NCI-H510A treated with DMSO at 0.1 percent for 48 hours (cell line): Measurements from ENCODE around the gene UGT1A6.
"Not testable (repeated sequence)": the region's sequence is repeated elsewhere in the genome, so short reads cannot be mapped to it uniquely, and the experiment has no call there.

ENCODE experiments used
- DNase-seq: peaks from one replicate; lab custom pipeline; 2025; lab: John Stamatoyannopoulos, UW

UGT1A6 gene

DNA sequence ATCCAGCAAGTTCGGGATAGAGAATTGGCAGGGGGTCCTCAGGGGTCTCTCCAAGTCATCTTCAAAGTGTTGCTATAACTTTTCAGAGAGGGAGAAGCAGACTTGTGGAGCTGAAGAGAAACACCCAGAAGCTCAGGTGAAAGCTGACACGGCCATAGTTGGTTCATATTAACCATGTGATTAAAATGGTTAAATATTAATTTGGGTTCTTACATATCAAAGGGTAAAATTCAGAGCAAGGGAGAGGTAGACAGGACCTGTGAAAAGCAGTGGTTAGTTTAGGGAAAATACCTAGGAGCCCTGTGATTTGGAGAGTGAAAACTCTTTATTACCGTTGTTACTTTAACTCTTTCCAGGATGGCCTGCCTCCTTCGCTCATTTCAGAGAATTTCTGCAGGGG, at the start of gene UGT1A6:
TSS of gene UGT1A6 (plus strand) at position 243 of the 400 bp plus-strand sequence. CDS start at position 358, 115 bp downstream.
- DNase-seq = no peak

DNA sequence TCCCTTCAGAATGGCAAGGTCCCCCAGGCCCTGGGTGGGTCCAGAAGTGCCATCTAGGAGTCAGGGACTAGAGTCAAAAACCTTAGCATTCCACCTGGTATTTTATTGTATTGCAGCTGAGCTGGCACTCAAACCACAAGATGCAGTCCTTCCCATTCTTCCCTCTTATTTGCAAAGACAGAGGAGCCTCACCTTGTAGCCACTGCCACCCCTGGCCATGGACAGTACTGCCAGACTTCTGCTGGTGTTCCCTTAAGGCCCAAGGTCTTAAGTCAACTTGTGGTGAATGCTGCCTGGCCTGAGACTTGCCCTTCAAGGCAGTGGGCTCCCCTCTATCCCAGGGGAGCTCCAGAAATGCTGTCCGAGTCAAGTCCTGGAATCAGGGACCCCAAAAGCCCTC, 49.6 kb upstream of the UGT1A6 start:
- no peak for DNase-seq

DNA sequence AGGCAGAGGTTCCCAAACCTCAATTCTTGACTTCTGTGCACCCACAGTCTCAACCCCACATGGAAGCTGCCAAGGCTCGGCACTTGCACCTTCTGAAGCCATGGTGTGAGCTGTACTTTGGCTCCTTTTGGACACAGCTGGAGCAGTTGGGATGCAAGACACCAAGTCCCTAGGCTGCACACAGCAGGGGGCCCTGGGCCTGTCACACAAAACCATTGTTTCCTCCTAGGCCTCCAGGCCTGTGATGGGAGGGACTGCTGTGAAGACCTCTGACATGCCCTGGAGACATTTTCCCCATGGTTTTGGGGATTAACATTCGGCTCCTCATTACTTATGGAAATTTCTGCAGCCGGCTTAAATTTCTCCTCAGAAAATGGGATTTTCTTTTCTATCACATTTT, 46.7 kb upstream of the UGT1A6 start:
- DNase-seq = not testable (repeated sequence)

DNA sequence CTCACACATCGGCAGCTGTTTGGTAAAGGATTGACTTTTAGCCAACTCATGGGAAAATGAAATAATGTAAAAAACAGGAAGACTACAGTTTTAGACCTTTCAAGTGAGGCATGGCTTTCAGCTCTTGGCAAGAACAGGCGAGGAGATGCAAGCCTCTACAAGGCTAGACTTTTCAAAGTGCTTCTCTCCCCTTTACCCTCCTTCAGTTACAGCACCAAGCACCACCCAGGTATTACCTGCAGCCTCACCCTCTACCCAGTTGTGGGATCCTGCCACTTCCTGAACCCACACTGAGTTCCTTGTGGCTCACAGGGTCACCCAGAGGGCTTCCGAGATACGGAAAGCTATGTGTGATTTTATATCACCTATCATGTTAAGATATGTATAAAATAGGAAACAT, 41.7 kb upstream of the UGT1A6 start:
- no peak for DNase-seq

DNA sequence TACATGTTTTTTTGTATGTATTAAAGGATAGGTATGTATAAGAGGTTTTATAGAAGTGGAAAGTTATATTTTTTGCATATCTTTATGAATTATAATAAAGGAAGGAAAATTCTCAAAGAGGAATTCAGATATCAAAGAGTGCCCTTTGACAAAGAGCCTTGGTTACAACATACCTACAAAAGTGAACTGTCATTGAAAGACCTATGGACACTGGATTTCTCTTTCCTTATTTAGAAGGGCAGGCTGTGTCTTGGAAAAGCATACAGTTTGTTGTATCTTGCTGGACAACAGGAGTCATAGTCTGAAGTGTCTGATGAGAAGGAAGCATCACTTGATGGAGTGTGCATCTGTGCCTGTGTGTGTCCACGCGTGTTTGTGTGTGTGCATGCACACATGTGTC, 41.3 kb upstream of the UGT1A6 start:
- no peak for DNase-seq

DNA sequence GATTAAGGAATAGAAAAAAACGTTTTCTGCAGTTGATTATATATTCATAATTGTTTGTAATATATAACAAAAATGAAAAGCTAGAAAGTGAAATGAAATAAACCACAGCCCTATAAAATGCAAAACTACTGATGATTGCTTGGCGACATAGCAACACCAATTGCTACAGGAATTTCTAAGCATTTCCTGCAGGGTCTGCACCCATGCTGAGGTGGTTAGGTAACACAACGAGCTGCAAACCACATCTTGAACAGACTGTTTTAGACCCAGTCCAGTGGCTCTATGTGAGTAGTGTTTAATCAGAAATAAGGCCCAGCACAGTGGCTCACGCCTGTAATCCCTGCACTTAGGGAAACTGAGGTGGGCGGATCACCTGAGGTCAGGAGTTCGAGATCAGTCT, 38.2 kb upstream of the UGT1A6 start:
- no peak for DNase-seq

DNA sequence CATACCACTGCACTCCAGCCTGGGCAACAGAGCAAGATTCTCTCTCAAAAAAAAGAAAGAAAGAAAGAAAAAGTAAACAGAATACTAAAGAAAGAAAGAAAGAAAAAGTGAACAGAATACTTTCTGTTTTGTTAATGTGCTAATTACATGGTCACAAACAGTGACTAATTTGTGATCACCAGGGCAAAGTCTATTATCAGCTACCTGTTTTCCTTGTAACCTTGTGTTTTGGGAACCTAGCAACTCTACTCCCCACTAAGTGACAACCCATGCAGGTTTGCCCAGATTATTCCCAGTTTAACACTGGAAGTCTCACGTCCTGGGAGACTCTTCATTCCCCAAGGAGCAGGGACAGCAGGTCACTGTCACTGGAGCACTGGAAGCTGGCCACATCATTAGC, 37.6 kb upstream of the UGT1A6 start:
- DNase-seq = no peak

DNA sequence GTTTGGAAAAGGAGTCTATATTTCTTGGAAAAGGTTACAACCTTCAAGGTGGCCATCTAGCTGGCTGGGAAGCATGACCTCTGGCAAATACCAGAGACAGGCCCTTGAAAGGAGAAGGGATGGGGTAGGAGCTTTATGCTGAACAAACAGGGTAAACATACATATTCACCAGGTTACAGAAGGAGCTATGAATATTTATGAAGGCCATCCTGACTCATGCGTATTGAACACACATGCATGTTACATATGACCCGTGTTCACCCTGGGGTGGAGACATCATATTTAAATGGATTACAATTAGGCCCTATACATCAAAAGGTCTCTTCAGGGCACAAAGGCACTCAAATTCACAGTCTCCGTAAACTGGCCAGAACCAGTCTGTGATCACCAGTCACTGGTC, 36.7 kb upstream of the UGT1A6 start:
- not testable (repeated sequence) for DNase-seq

DNA sequence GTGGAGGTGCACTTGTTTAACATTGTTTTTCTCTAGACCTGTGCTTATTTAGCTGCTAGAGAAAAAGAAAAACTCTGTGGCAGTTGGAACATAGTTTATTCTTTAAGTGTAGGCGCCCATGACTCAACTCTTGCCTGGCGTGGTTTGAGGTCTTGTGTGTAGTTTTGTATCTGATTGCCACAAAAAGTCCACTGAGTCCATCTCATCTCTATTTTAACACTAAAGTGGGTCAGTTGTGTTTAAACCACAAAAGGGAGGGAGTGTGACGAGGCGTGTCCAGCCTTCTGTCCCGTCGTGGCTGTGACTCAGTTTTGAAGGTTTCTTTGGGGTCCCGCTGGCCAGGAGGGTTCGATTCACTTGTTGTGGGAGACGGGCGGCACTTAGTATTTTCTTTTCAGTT, 36.2 kb upstream of the UGT1A6 start:
- DNase-seq = no peak

DNA sequence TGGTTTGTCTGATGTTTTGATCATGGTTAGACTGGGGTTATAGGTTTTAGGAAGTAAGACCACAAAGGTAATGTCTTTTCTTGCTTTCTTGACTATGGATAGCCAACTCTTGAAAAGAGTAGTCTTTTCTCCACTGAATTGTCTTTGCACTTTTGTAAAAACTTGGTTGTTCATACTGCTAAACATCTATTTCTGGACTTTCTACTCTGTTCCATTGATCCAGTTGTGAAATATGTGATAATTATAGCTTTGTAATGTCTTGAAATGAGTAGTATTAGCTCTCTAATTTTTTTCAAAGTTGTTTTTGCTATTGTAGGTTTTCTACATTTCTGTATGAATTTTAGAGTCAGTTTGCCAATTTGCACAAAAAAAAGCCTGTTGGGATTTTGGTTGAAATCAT, 34.1 kb upstream of the UGT1A6 start:
- no peak for DNase-seq

DNA sequence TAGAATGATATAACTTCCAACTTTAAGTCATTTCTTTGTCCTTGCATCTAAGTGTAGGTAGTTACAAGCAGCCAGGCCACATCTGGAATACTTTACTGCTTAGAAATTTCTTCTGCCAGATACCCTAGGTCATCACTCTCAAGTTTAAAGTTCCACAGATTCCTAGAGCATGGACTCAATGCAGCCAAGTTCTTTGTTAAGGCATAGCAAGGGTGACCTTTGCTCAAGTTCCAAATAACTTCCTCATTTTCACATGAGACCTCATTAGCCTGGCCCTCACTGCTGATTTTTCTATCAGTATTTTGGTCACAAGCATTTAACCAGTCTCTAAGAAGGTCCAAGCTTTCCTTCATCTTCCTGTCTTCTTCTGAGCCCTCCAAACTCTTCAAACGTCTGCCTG, 28.8 kb upstream of the UGT1A6 start:
- DNase-seq = no peak

DNA sequence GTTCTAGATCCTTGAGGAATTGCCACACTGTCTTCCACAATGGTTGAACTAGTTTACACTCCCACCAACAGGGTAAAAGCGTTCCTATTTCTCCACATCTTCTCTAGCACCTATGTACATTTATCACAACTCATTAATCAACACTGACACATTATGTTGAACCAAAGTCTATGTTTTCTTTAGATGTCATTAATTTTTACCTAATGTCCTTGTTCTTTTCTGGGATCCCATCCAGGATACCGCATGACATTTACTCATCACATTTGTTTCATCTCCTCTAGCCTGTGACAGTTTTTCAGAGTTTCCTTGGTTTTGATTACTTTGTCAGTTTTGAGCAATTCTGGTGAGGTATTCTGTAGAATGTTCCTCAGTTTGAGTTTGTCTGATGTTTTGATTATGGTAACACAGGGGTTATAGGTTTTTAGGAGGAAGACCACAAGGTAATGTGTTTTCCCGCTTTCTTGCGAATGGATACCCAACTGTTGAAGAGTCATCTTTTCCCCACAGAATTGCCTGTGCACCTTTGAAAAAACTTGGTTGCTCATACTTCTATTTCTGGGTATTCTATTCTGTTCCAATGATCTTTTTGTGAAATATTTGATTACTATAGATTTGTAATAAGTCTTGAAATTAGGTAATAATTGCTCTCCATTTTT, 24.0 kb upstream of the UGT1A6 start:
- no peak for DNase-seq

DNA sequence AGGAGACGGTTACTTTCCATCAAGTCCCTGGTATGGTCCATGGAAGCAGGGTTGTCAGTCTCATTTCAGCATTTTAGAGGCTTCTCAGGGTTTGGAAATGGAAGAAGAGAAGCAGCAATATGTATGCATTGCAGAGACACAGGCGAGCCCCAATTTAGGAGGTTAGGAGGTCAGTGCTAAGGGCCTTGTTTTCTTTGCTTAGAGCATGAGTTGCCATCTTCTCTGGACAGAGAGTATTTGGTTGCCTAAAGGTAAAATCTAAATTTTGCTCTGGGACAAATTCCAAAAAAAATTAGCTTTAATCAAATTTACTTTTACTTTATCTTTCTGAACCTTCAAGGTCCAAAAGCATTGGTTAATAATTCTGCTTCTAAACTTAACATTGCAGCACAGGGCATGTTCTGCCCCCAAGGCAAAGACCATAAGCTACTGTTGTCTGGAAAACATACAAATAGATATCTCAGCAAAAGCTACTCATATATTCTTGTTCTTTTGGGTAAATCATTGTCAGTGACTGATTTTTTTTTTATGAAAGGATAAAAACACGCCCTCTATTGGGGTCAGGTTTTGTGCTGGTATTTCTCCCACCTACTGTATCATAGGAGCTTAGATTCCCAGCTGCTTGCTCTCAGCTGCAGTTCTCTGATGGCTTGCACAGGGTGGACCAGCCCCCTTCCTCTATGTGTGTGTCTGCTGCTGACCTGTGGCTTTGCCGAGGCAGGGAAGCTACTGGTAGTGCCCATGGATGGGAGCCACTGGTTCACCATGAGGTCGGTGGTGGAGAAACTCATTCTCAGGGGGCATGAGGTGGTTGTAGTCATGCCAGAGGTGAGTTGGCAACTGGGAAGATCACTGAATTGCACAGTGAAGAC, 21.2 kb upstream of the UGT1A6 start, which contains the start of gene UGT1A9:
TSS of gene UGT1A9 (plus strand) at position 609 of the 872 bp plus-strand sequence. CDS start at position 646, 37 bp downstream.
- no peak for DNase-seq

DNA sequence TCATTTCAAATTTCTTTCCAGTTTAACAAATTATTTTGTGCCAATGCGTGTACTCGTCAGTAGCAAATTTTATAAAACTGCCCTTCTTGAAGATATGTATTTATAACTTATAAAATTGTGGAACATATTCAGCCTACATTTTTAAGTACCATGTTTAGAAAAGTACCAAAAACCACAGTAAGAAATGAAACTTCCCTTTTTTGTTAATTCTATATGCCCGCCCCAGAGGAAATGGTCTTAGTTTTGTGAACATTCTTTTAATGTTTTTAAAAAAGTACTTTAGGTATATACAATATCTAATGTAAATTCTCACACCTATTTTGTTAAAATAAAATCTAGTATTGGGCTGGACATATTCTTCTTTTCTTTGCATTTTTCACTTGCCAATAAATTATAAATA, 19.8 kb upstream of the UGT1A6 start:
- DNase-seq = no peak

DNA sequence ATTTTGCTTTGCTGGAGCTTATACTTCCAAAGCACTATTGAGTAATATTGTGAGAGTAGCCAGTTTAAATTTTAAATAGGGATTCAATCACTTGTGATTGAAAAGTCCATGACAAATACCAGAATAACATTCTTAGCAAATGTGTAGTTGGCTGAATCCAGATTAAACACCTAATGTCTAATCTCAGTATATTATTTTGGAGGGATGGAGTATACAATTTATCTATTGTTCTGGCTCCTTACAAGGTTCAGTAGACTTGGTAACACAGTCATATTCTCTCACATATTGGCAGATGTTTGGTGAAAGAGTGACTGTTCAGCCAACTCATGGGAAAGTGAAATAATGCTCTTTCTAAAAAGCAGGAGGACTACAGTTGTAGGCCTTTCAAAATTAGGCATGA, 18.8 kb upstream of the UGT1A6 start:
- DNase-seq = no peak

DNA sequence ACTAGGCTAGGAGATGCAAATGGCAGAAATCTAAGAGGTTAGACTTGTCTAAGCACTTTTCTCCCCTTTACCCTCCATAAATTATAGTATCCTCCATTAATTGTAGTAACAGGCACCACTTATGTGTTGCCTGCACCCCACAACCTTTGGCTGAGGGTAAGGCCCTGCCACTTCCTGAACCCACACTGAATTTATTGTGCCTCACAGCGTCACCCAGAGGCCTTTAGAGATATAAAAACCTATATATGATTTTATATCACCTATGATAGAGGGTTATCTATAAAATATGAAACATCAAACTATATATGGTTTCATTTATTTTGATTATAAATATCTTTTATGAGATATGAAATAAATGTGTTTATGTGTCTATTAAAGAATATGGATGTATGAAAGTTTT, 18.4 kb upstream of the UGT1A6 start:
- DNase-seq = no peak

DNA sequence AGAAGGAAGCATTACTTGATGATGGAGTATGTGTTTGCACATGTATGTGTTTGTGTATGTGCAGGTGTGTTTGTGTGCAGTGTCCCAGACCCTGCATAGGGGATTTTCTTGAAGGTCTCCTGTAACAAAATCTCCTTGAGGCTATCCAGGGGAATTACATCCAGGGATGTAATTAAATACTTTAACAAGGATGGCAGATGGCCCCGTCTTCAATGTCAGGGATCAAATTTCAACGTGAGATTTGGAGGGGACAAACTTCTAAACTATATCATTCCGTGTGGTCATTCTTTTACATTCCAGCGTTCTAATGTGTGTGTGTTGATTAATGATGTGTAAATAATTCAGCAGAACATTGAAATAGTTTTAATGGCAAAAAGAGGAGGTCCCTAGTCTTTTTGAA, 17.7 kb upstream of the UGT1A6 start:
- DNase-seq = peak; percentile 10

DNA sequence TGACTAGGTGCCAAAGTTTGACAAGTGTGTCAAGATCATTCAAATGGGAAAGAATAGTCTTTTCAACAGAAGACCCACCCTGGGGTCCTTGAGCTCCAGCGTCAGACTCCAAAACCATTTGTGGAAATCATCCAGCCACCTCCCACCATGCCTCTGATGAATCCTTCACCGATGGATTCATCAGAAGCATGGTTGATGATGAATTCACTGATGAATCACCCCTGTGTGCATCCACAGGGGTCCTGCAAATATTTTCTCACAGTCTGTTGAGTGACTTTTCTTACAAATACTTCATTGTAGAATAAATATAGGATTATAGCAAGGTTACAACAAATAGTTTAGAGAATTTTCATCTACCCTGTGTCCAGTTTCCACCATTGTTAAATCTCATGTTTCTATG, 16.6 kb upstream of the UGT1A6 start:
- DNase-seq = no peak

DNA sequence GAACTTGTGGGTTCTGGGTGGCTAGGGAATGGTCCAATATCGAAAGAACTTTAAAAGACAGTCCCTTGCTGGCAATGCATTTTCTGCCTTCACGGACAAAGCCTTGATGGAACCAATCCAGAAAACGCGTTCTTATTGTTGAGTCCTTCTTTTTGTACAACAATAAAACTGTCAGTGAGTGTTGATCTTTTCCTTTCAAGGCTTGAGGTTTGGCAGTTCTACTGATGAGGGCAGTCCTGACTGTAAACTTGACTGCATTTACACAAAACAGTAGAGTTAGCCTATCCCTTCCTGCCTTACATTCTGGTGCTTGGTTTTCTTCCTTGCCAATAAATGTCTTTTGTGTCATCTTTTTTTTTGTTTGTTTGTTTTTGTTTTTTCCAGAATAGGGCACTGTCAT, 13.5 kb upstream of the UGT1A6 start:
- DNase-seq = no peak

DNA sequence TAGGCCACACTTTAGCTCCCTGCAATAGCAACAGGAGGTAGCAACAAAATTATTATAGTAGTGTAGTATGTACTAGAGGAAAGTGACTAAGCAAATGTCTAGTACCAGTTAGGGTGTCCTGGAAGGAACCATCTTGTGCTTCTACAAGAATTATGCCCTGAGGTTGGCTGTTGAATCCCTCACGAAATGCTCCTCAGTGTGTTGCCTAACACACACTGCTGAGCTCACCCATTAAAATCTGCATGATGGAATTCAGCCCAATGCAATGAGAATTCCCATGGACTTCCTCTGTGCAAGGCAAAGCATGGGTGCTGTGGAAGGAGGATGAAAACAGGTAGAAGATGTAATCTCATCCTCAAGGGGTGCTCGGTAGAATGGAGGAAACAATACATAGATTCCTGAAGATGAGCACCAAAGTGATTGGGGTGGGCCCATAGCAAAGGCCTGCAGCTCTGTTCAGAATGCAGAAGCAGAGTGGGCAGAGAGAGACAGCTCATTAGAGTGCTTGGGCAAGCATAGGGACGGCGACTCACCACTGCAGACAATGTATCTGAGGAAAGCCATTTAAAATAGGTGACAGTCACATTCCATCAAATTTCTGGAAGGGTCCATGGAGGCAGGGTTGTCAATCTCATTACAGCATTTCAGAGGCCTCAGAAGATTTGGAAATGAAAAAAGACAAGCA, 12.2 kb upstream of the UGT1A6 start:
- no peak for DNase-seq

DNA sequence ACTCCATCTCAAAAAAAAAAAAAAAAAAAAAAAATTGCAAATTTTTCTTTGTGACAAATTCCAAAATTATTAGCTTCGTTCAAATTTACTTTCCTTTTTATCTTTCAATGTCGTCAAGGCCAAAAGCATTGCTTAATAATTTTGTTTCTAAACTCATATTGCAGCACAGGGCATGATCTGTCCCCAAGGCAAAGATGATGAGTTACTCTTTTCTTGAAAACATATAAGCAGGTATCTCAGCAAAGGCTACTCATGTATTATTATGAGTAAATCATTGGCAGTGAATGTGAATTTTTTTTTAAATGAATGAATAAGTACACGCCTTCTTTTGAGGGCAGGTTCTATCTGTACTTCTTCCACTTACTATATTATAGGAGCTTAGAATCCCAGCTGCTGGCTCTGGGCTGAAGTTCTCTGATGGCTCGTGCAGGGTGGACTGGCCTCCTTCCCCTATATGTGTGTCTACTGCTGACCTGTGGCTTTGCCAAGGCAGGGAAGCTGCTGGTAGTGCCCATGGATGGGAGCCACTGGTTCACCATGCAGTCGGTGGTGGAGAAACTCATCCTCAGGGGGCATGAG, 11.1 kb upstream of the UGT1A6 start, which contains the start of gene UGT1A7:
TSS of gene UGT1A7 (plus strand) at position 381 of the 579 bp plus-strand sequence. CDS start at position 418, 37 bp downstream.
- DNase-seq = no peak

DNA sequence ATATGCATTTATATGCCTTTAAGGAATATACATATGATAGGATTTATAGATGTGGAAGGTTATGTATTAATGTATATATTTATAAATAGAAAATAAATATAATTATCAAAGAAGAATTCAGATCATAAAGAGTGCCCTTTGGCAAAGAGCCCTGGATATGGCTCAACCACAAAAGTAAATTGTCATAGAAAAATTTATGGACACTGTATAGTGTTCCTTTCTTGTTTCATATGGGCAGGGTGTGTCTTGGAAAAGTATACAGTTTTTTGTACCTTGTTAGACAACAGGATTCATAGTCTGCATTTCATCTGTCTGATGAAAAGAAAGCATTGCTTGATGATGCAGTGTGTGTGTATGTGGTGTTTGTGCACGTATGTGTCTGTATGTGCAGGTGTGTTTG, 8.1 kb upstream of the UGT1A6 start:
- DNase-seq = no peak
